ENCODE results near the gene C16orf74.
A peak's percentile ranks its signal among the peaks of the same experiment; 100 is the strongest.

C16orf74 gene

GRCh38 chr16:85717393-85718152 is 33.3 kb downstream of the C16orf74 start:
- DNase-seq (ENCODE audit: low read depth): peak; percentile 24

DNA sequence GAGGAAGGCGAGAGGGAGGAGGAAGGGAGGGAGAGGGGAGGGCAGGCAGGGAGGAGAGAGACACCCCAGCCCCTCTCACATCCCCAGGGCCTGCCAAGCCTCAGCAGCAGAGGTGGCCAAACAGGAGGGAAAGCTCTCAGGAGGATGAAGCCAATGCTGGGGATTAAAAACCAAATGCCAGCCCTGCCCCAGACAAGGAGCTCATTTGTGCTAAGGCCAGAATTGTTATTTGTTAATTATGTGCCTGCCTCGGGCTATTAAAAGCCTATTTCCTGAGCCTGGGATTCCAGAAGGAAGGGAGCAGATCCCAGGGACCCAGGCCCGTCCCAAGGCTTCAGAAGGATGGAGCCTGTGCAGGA is 34.2 kb downstream of the C16orf74 start:
- no peak for DNase-seq (ENCODE audit: low read depth)

DNA sequence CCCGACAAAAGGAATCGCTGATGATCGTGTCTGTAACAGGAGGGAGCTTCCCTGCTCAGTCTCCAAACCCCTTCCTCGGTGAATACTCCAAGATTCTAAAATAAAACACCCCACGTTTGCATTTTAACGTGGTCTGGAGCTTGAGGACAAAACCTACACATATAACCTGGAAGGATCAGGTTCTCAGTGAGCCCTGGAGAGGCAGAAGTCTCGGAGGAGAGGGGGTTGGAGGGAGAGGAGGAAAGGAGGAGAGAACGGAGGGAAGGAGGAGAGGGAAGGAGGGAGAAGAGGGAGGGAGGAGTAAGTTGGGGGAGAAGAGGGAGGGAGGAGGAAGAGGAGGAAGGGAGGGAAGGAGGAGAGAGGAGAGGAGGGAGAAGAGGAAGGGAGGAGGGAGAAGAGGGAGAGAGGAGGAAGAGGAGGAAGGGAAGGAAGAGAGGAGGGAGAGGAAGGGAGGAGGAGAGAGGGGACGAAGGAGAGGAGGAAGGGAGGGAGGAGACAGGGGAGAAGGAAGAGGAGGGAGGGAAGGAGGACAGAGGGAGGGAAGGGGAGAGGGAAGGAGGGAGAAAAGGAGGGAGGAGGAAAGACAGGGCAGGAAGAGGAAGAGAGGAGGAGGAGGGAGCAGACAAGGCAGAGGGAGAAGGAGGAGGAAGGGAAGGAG is 34.7 kb downstream of the C16orf74 start:
- DNase-seq (ENCODE audit: low read depth): no peak

GRCh38 chr16:85715169-85716021 is 35.5 kb downstream of the C16orf74 start:
- no peak for DNase-seq (ENCODE audit: low read depth)

DNA sequence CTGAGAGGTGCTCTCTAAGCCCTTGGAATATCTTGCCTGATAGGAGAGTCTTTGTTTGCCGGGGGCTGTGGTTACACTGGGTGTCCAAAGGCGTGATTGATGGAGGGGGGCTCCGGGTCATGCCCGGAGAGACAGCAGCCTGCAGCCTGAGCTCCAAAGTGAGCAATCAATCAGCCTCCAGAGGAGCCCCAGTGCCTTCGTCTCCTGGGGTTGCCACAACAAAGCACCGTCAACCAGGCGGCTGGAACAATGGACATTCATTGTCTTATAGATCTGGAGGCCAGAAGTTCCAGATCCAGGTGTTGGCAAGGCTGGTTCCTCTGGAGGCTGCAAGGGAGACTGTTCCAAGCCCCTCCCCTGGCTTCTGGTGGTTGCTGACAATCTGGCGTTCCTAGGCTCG is 38.1 kb downstream of the C16orf74 start:
- no peak for DNase-seq (ENCODE audit: low read depth)

DNA sequence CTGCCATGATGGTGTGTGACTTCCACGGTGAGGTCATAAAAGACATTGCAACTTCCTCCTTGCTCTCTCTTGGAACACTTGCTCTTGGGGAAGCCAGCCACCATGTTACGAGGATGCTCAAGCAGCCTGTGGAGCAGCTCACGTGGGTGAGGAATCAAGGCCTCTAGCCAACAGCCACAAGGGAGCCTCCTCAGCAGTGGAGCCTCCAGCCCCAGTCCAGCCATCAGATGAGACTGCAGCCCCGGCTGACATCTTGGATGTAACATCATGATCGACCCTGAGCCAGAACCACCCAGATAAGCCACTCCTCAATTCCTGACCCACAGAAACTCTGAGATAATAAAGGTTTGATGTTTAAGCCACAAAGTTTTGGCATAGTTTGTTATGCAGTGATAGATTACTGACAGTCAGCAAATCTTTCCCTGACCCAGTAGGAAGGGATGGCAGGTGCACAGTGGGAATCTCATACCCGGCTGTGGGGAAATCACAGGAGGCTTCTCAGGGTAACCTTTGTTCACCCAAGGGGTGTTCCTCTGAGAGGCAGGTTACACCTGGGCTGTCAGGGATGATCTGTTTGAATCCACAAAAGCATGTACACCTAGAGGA is 38.8 kb downstream of the C16orf74 start:
- DNase-seq (ENCODE audit: low read depth): no peak

- no peak for DNase-seq (ENCODE audit: low read depth)
Observed at GRCh38 chr16:85710732-85711131, 40.2 kb downstream of the C16orf74 start.

DNA sequence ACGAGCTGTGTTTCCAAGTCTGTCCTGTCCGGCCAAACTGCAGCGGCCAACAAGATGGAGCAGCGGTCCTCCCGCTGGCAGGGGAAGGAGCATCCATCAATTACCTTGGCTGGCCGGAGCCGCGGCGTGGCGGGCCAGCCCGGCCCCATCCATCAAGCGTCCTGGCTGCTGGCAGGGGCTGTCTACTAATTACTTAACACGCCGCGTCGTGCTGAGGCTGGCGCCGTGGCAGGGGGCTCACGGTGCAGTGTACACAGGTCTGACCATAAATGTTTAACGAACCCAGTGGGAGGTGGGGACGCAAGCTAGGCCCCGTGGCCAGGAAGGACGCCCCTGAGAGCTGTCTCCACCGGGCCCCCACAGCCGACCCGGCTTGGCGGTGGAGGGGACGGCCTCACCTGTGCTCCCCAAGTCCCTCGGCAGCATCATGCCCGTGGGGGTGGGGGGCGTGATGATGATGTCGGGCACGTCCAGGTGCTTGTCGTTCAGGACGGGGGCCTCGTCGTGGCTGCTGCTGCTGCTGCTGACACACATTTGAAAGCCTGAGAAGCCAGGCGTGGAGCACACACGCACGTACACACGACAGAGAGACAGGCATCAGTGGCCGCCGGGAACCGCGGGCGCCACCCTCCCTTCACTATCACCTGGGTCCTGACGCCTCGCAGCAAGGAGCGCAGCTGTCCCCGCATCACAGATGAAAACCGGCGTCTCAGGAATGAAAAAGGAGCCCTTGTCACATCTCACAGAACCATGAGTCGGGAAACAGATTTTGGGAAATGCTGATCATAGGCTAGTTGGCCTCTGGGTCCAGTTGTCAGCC is 40.9 kb downstream of the C16orf74 start:
- DNase-seq (ENCODE audit: low read depth): no peak

DNA sequence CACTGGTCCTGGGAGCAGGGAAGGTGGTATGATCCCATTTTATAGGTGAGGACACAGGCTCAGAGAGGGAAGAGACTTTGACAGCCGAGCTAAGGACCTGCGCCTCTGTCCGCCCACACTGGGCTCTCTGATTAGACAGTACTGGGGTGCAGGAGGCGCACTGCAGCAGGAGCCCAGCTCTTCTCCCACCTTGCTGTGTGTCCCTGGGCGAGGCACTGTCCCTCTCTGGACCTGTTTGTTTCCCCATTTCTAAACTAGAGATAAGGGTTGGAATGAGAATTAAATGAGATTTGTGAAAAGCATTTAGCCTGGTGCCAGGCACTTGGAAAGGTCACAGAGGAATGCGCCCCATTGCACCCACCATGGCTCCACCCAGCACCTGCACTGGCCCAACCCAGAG is 42.6 kb downstream of the C16orf74 start:
- DNase-seq (ENCODE audit: low read depth): no peak

- no peak for DNase-seq (ENCODE audit: low read depth)
Observed at GRCh38 chr16:85707528-85708095, 43.3 kb downstream of the C16orf74 start.

GRCh38 chr16:85706449-85707034 is 44.4 kb downstream of the C16orf74 start:
- DNase-seq (ENCODE audit: low read depth): no peak

- DNase-seq (ENCODE audit: low read depth): no peak
Observed at GRCh38 chr16:85704900-85705846, 45.7 kb downstream of the C16orf74 start.

GRCh38 chr16:85704011-85704410 is 46.9 kb downstream of the C16orf74 start:
- no peak for DNase-seq (ENCODE audit: low read depth)

DNA sequence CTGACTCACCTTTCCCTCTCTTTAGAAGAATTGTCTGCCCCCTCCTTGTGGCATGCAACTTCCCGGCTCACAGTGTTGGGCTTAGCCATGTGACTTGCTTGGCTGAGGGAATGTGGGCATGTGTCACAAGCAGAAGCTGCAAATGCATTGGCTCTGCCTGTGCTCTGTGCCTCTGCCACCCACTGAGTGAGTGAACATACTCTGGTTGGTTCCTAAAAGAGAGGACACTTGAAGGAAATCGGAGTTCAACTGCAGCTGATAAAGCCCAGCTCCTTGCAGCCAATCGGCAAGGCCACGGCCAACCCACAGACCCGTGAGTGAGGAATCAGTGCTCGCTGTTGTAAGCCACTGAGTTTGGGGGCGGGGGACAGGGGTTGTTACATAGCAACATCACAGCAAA is 51.3 kb downstream of the C16orf74 start:
- no peak for DNase-seq (ENCODE audit: low read depth)

GRCh38 chr16:85698935-85699558 is 51.8 kb downstream of the C16orf74 start:
- DNase-seq (ENCODE audit: low read depth): no peak

- DNase-seq (ENCODE audit: low read depth): no peak
Observed at GRCh38 chr16:85698459-85698891, 52.4 kb downstream of the C16orf74 start.

DNA sequence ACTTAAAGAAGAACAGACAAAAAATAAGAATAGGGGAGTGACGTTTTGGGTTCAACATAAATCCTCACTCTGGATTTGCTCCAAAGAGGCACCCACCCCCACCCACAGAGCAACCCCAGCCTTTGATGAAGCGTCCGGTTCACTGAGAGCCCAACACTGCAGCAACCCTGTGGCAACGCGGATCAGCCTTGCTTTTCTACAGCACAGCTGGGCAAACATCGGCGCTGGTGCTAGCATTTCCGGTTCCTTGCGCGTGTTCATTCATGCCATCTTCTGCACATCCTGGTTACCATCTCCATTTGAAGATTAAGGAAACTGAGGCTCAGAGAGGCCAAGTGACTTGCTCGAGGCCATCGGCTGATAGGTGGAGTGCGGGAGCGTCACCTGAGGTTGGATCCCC is 53.5 kb downstream of the C16orf74 start:
- no peak for DNase-seq (ENCODE audit: low read depth)

DNA sequence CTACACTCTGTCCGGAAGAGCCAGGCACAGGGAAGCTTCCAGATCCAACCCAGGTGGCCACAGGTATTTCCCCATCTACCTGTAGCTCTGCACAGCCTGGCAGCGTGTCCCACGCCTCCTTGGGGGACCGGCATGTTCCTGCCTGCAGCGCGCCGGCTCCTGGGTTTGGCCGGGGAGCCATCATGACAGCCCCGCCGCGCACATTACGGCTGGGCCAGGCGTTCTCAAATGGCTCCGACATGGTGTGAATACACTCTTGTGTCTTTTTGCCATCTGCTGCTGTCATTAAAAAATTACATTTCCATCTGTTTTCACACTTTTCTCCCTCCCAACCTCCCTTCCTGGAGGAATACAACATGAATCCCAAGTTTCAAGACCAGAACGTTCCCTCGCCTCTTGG is 54.1 kb downstream of the C16orf74 start:
- DNase-seq (ENCODE audit: low read depth): no peak

Data from T follicular helper cell (primary cell).